ENCODE results near the gene TMEM165. TPM values are rescaled to one million over a fixed set of nuclear protein-coding genes. Genes with fewer than 3 reads are reported as not detected.
A peak's percentile ranks its signal among the peaks of the same experiment; 100 is the strongest.

Gene TMEM165
- total and polyA plus RNA-seq, 2 of the 4 experiments (the other 2 are of a cell fraction), result 49.6 to 83.0 TPM

GRCh38 chr4:55447831-55448230 lies 52.1 kb downstream of the TMEM165 start:
- H3K4me1 ChIP-seq (ENCODE audit: control insufficient read depth, insufficient read depth, low read length), result peaks cover 9% of the 10 kb centered on the region
- H3K18ac ChIP-seq (ENCODE audit: low read depth, low read length), result no peak overlapping the region
- H3K4ac ChIP-seq (ENCODE audit: low read depth, low read length), result no peak overlapping the region
- H3K4me2 ChIP-seq (ENCODE audit: low read depth, low read length), result no peak overlapping the region
- WGBS, 2 experiments (ENCODE audit: extremely low coverage in 2 of 2, insufficient read length in 1 of 2), result no CpG with 5 or more reads among the region's 1 CpG
- H2BK20ac ChIP-seq (ENCODE audit: low read depth, low read length), result no peak overlapping the region
- H3K9ac ChIP-seq (ENCODE audit: low read depth, low read length), result no peak overlapping the region
- ChIA-PET CTCF (no interaction called here), POLR2A (ENCODE audit: unreplicated experiment) (no interaction called here)
- H3K9me1 ChIP-seq (ENCODE audit: insufficient read depth, low read length), result peaks cover 6% of the 10 kb centered on the region; the same call in 1 of the 2 replicates
- no peak overlapping the region for H3K27ac ChIP-seq (ENCODE audit: insufficient read depth, low read length)
- H4K8ac ChIP-seq (ENCODE audit: low read depth in 2 of 2, low read length in 2 of 2), result no peak overlapping the region
- ATAC-seq (ENCODE audit: low read depth) (no peak), DNase-seq (peak; percentile 50)
- no peak overlapping the region for H2BK120ac ChIP-seq (ENCODE audit: low read depth, low read length)
- H3K27me3 ChIP-seq (ENCODE audit: control insufficient read depth, insufficient read depth, low read length), result no peaks in the 10 kb centered on the region
- no peak overlapping the region for H4K5ac ChIP-seq (ENCODE audit: low read depth, low read length)
- no peak overlapping the region for H3K56ac ChIP-seq (ENCODE audit: extremely low read depth, insufficient read depth, low read length)
- H4K20me1 ChIP-seq (ENCODE audit: insufficient read depth, low read length), result no peaks in the 10 kb centered on the region
- H2AK5ac ChIP-seq (ENCODE audit: low read depth, low read length), result no peak overlapping the region
- intact Hi-C loops (cut with micrococcal nuclease) (loop anchor here (5.0 to 10.0 kb wide), 2 partner anchors 287 to 419 kb away; no protein-coding TSS in a partner anchor), in situ Hi-C loops (cut with MboI; ENCODE audit: low sequenced_read_pairs) (loop anchor here (5.0 kb wide), 1 partner anchor 99 kb away; the partner anchor contains the start of gene CLOCK), dilution Hi-C loops (cut with HindIII; ENCODE audit: low sequenced_read_pairs, unreplicated experiment) (no loop called here)
- no TSS peak for BruUV-seq (replicated peaks)
- H2AK9ac ChIP-seq (replicated peaks; ENCODE audit: low read depth, low read length, poor library complexity), result no peak overlapping the region
- H2BK15ac ChIP-seq (ENCODE audit: low read depth, low read length), result no peak overlapping the region
- no peaks in the 10 kb centered on the region for H3K9me3 ChIP-seq (ENCODE audit: control insufficient read depth, insufficient read depth, low read length)
- H3K79me1 ChIP-seq (ENCODE audit: low read depth in 1 of 2, low read length in 2 of 2), result peaks cover 3 to 10% of the 10 kb centered on the region in 2 experiments; a peak in 2 of 4 replicates
- no peak for TF ChIP-seq RCOR1 (IDR thresholded peaks at IDR 0.05; ENCODE audit: insufficient replicate concordance, low read length)
- no peak for TF ChIP-seq POLR2A (IDR thresholded peaks at IDR 0.05; ENCODE audit: low read depth, low read length)
- TF ChIP-seq CHD1 (IDR thresholded peaks at IDR 0.05; ENCODE audit: low read depth, low read length), result no peak
- TF ChIP-seq FOS (IDR thresholded peaks at IDR 0.05; ENCODE audit: low read depth, low read length), result no peak
- TF ChIP-seq MAZ (IDR thresholded peaks at IDR 0.05; ENCODE audit: borderline replicate concordance, low read depth, low read length), result no peak
- TF ChIP-seq RAD21 (IDR thresholded peaks at IDR 0.05; ENCODE audit: low read length), result no peak
- no peak for TF ChIP-seq RFX5 (IDR thresholded peaks at IDR 0.05; ENCODE audit: low read depth, low read length)
- TF ChIP-seq NFE2L2 (IDR thresholded peaks at IDR 0.05; ENCODE audit: low read depth, low read length), result no peak
- TF ChIP-seq SMC3 (IDR thresholded peaks at IDR 0.05; ENCODE audit: low read depth, low read length), result no peak
- no peak for TF ChIP-seq MAFK (IDR thresholded peaks at IDR 0.05; ENCODE audit: low read depth, low read length)
- TF ChIP-seq ELK1 (IDR thresholded peaks at IDR 0.05; ENCODE audit: borderline replicate concordance, low read depth, low read length), result no peak
- no peak for TF ChIP-seq USF2 (IDR thresholded peaks at IDR 0.05; ENCODE audit: low read depth, low read length)
- TF ChIP-seq CEBPB (IDR thresholded peaks at IDR 0.05; ENCODE audit: low read depth, low read length), result no peak
- no peak for TF ChIP-seq MXI1 (IDR thresholded peaks at IDR 0.05; ENCODE audit: borderline replicate concordance, low read depth, low read length)
- no peak for TF ChIP-seq CTCF (conservative IDR thresholded peaks at IDR 0.05; ENCODE audit: low read depth, low read length)
- TF ChIP-seq BHLHE40 (IDR thresholded peaks at IDR 0.05; ENCODE audit: low read depth, low read length), result no peak
- no peak overlapping the region for H4K91ac ChIP-seq (ENCODE audit: insufficient read depth, low read depth, low read length)
- H2BK5ac ChIP-seq (ENCODE audit: low read depth, low read length, poor library complexity, severe bottlenecking), result peak overlapping the region; percentile 20
- peaks cover 15% of the 10 kb centered on the region for H3K36me3 ChIP-seq (ENCODE audit: control insufficient read depth, insufficient read depth, low read length)
- no peak overlapping the region for H3K23ac ChIP-seq (ENCODE audit: low read depth, low read length)
- H3K4me3 ChIP-seq (ENCODE audit: insufficient read depth, low read depth, low read length), result no peak overlapping the region
- H2AFZ ChIP-seq (replicated peaks; ENCODE audit: low read length, poor library complexity), result no peak overlapping the region
- no peak overlapping the region for H3K14ac ChIP-seq (replicated peaks; ENCODE audit: low read depth, low read length)
